Measurements from ENCODE around the gene TNFRSF12A.

Gene TNFRSF12A

GRCh38 chr16:3021449-3022207, 1.5 kb downstream of the TNFRSF12A start:
- DNase-seq (ENCODE audit: low read depth) = no peak
- H3K4me3 ChIP-seq (ENCODE audit: low read depth, low read length) = peak overlapping the region; percentile 66
- TF ChIP-seq CTCF (IDR thresholded peaks at IDR 0.05; ENCODE audit: control insufficient read depth, extremely low read depth, insufficient read depth) = peak; percentile 41

GRCh38 chr16:3022208-3022683, 2.1 kb downstream of the TNFRSF12A start:
- TF ChIP-seq CTCF (IDR thresholded peaks at IDR 0.05; ENCODE audit: control insufficient read depth, extremely low read depth, insufficient read depth) = no peak
- DNase-seq (ENCODE audit: low read depth) = no peak

GRCh38 chr16:3022684-3023414, 2.7 kb downstream of the TNFRSF12A start:
- H3K4me3 ChIP-seq (ENCODE audit: low read depth, low read length) = peak overlapping the region; percentile 59
- no peak for DNase-seq (ENCODE audit: low read depth)
- no peak for TF ChIP-seq CTCF (IDR thresholded peaks at IDR 0.05; ENCODE audit: control insufficient read depth, extremely low read depth, insufficient read depth)

More at GRCh38 chr16:3022208-3022683, 2.1 kb downstream of the TNFRSF12A start:
- no peak overlapping the region for H3K4me3 ChIP-seq (ENCODE audit: low read depth, low read length)

GRCh38 chr16:3023415-3023668, 3.2 kb downstream of the TNFRSF12A start:
- TF ChIP-seq CTCF (IDR thresholded peaks at IDR 0.05; ENCODE audit: control insufficient read depth, extremely low read depth, insufficient read depth) = no peak
- H3K4me3 ChIP-seq (ENCODE audit: low read depth, low read length) = peak overlapping the region; percentile 59
- DNase-seq (ENCODE audit: low read depth) = no peak

GRCh38 chr16:3023669-3024478, 3.7 kb downstream of the TNFRSF12A start, which contains the start of the genes HCFC1R1 and THOC6:
Gene HCFC1R1, minus strand, starts transcription at chr16:3023942. Its CDS starts 1 bp downstream, at chr16:3023941.
Gene THOC6, plus strand, starts transcription at chr16:3024035. Its CDS starts 292 bp downstream, at chr16:3024327.
- H3K4me3 ChIP-seq (ENCODE audit: low read depth, low read length) = peak within 1 kb of the TSS; percentile 59
- no peak for TF ChIP-seq CTCF (IDR thresholded peaks at IDR 0.05; ENCODE audit: control insufficient read depth, extremely low read depth, insufficient read depth)
- DNase-seq (ENCODE audit: low read depth) = peak; percentile 97

- no peak for TF ChIP-seq CTCF (IDR thresholded peaks at IDR 0.05; ENCODE audit: control insufficient read depth, extremely low read depth, insufficient read depth)
- DNase-seq (ENCODE audit: low read depth) = no peak
- no peak overlapping the region for H3K4me3 ChIP-seq (ENCODE audit: low read depth, low read length)
These were observed 5.1 kb downstream of the TNFRSF12A start for GRCh38 chr16:3025032-3026002.
